HS-5 (cell line): ENCODE data around the gene EEFSEC.

ENCODE experiments used
- DNase-seq: peaks from one replicate; pipeline ENCODE4 v3.0.0-alpha.2; 2012; ENCODE audit warnings: low read depth

EEFSEC gene

DNA sequence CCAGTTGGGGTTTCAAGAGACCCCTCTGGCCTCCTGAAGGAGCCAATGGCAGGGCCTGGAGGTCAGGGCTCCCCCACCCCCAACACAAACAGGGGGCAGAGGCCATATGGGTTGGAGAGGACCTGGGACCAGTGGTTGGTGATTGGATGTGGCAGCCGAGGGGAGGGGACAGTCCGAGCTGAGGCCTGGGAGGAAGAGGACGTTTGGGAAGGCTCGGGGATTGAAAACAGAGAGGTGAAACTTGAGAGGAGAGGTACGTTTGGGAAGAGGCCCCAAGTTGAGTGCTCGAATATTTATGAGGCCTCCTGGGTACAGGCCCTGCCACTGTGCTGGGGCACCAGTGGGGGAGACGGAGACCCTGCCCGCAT lies 259.7 kb downstream of the EEFSEC start:
- no peak for DNase-seq

GRCh38 chr3:128413413-128414205 lies 260.3 kb downstream of the EEFSEC start:
- no peak for DNase-seq

DNA sequence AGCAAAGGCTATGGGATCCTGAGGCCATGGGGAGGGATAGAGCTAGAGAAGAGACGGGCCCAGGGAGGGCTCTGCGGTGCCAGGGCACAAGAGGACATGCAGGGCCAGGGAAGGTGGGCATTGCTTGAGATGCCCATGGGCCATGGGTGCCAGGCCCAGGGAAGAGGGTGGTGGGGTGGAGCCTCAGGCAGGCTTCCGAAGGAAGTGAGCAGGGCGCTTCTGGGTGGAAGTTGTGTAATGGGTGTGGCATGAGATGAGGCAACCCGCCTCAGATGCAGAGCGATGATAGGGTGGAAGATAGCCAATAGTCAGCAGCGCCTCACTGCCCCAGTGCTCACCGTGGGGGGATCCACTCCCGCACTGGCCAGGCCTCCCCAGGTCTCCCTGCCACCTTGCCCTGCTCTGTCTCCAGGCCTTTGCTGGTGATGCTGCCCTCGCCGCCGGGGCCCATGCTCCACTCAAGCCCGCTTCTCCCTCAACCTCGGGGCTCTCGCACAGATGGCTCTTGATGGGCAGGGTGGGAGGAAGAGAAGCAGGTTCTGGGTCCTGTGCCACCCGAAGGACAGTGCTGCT lies 262.0 kb downstream of the EEFSEC start:
- DNase-seq: no peak

DNA sequence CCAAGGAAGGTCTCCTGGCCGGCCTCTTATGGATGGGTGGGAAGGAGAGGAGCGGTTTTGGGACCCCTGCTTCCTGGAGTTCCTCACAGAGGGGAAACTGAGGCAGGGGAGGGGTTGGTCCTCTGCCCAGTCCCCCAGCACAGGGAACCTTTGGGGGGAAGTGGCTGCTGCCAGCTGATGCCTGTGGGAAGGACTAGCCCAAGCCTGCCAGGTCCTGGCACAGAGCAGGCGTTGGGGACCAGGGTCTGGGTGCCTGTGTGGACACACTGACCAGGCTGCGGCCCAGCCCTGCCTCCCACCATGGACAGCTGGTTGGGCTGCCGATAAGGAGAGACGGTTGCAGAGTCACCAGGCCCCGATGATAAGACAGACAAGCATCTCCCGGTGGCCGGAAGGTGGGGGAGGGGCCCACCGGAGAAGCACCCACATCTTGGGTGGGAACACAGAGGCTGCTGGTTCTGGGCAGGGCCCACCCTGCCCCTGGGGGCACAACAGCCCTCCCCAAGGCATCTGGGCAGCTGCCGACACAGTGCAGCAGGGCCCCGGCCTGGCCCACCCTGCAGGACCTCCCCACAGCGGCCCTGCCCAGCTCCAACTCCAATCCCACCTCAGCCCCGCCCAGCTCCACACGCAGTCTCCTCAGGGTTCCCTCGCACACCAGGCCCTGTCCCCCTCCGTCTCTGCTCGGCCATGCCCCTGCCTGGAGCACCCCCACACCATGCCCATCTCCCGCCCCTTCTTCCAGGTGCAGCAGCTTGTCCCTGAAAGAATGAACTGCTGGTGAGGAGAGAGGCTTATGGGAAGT lies 262.7 kb downstream of the EEFSEC start:
- no peak for DNase-seq

DNA sequence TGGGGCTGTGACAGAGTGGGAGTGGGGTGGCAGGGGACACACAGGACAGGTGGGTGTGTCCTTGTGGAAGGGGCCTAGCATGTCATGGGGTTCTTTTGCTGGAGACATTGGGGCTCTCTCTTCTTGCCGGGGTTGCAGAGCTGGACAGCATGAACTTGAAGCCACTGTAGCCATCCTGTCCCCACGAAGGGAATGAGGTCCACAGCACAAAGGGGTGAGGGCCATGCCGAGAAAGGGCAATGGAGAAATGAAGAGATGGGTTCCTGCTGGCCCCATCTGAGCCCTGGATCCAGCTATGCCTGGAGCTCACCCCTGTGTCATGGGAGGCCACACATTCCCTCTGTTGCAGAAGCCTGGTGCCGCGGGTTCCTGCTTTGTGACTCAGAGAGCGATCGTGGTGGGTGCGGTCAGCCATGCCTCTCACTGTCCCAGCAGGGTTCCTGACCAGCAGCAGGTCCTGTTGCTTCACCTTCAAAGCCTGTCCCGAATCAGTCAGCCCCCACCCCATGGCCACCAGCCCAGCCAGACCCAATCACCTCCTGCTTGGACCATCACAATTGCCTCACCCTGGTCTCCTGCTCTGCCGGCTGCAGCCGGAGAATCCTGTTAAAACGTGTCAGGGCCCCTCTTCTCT lies 263.4 kb downstream of the EEFSEC start:
- peak; percentile 71 for DNase-seq

DNA sequence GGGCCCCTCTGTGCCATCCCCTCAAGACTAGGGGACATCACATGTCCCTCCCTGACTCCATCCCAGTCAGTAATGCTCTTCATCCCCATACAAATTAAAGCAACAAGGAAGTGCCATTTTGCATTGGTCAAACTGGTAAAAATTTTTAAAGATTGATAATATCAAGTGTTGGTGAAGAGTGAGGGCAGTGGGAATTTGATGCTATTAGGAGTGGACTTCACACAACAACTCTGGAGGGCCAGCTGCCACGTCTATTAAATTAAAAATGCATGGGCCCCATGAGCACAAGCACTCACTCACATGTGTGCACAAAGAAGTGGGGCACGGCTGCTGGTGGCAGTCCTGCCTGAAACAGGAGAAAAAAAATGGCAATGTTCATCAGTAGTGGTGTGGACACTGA lies 265.6 kb downstream of the EEFSEC start:
- no peak for DNase-seq

- DNase-seq: no peak
These were observed 266.0 kb downstream of the EEFSEC start for GRCh38 chr3:128419311-128419710.

- no peak for DNase-seq
These were observed 267.0 kb downstream of the EEFSEC start for GRCh38 chr3:128420289-128420688.

DNA sequence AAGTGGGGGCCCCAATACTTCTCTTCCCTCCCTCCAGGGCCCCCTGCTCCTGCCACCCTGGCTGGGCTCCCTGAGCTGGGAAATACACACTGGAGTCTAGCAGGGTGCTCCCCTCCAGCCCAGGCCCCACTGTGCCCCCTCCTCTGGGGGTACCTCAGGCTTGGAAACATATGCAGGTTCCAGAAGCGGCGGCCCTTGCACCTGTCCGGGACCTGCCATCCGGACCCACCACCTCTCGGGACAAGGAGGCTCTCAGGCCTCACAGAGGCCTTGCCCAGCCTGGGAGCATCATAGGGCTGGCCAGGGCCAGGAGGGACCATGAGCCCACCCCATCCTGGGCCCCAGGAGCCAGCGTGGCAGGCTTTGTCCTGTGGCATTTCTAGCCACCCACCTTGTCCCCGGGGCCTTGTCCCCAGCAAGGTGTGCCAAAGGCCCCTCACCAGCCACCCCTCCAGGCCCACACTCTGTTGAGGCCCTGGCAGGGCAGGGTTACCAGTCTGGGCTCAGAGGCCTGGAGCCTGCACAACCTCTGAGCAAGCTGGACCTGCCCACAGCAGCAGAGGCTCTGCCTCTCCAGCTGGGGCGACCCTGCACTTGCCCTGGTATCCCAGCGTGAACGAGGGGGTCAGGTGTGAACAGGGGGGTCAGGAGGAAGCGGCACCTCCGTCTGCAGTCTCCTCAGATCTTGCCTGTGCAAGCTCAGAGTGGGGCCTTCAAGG lies 267.6 kb downstream of the EEFSEC start:
- DNase-seq: no peak

DNA sequence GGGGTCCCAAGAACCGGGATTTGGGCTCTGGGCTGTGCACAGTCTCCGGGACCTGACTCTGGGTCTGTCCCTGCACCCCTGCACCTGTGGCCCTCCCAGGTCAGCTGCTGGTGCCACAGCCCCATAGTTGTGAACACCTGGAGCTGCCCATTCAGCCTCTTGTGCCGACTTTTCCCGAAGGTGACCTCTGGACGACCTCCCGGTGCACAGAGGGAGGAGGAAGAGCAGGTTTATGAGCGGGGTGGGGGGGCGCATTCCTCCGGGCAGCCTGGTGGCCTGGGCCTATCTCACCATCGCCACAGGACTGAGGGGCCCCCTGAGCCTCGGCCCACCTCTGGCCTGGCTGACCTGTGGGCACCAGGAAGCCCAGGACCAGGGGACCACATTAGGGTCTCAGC lies 268.2 kb downstream of the EEFSEC start:
- no peak for DNase-seq

DNA sequence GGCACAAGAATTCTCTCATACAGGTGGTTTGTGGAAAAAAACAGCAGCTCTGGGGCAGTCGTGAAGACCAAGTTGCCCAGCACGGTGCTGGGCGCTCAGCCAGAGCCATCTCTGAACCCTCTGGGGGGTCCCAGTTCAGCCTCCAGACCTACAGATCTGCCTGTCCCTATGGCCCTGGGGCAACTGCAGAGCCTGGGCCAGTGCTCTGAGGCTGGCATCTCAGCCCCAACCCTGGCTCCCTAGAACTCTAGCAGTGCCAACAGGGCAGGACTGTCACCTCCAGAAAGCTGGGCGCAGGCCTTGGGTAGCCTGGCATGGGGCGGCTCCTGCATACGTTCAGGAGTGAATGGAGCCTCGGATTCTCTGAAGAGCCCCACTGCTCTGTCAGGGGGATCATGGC lies 268.7 kb downstream of the EEFSEC start:
- DNase-seq: no peak

- no peak for DNase-seq
These were observed 269.7 kb downstream of the EEFSEC start for GRCh38 chr3:128422762-128423524.

DNA sequence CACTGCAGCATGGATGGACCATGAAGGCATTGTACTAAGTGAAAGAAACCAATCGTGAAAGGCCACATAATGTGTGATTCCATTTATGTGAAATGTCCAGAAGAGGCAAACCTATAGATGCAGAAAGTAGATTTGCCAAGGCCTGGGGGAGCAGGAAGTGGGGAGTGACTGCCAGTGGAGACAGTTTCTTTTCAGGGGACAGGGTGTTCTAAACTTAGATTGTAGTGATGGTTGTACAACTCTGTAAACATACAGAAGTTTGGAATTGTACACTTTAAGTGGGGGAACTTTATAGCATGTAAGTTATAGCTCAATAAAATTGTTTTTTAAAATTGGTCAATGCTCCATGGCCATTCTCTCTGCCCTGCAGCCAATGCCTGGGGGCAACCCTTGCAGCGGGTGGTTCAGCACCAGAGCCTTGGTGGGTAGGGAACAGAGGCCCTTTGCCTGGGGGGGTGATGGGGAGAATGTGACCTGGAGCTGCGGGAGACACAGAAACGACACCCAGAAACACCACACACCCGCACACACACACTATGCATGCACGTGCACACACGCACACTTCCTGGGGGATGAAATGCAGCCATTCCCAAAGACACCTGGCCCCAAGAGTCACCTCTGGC lies 270.4 kb downstream of the EEFSEC start:
- DNase-seq: no peak

GRCh38 chr3:128424508-128425069 lies 271.3 kb downstream of the EEFSEC start:
- DNase-seq: no peak

DNA sequence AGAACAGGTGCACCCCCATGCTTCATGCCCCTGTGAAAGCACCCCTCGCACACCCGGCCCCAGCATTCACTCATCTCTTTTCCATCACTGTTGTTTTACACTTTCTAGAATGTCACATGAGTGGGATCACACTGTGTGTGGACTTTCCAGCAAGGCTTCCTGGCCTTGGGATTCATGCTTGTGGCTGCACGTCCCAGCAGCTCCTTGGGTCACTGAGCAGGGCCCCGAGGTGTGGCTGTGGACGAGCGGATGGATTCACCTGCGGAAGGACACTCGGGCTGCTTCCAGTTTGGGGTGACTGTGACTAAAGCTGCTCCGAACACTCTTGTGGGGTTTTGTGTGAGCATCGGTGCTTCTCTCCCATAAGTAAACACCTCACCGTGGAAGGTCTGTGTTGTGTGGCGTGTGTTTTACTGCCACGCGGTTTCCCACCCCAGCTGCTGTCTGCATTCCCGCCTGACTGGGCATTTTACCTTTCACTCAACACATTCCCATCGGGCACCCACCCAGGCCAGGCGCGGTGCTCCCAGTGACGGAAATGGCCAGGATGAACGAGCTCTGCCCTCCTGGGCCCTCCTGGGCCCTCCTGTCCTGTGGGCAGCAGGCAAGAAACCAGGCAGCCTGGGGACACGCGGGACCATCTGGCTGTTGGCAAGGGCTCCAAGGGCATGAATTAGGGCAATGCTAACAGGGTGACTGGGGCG lies 272.0 kb downstream of the EEFSEC start:
- DNase-seq: no peak

DNA sequence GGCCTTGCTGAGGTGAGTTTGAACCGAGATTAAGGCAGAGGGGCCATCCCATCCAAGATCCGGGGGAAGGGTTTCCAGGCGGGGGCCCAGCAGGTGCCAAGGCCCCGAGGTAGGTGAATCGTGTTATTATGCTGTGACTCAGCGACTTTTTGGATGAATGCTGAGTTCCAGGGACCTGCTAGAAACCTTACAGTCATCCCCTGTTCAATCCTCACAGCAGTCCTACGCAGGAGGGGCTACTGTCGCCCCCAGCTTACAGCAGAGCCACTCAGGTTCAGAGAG lies 272.5 kb downstream of the EEFSEC start:
- DNase-seq: no peak

DNA sequence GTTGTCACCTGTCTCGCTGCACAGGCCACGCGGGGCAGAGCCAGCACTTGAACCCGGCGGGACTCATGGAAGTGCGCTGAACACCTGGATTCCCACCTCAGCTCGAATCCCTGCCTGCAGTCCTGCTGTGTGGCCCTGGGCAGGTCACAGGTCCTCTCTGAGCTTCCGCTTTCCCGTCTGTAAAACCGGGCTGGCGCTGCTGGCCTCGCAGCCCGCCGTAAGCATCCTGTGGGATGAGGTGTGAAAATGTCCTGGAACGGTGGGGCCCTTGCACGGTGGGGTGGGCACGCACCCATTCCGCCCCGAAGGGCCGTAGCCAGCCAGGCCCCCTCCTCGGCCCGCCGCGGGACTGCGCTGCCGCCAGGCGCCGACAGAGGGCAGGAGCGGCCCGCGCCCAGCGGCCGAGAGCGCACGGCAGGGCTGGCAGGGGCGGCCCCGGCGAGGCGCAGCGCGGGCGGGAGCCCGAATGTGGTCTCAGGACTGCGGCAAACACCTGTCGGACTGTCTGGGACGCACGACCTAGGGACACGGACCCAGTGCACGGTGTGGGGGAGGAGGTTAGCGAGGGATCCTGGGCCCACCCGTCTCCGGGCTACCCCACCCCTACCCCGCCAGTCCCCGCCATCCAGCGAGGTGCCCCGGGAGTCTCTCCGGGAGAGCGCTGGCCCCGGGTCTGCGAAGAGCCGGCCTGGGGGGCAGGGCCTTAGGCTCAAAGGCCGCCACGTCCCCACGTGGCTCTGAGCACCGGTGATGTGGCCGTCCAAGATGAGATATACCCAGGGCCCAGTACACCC lies 273.0 kb downstream of the EEFSEC start:
- DNase-seq: no peak

DNA sequence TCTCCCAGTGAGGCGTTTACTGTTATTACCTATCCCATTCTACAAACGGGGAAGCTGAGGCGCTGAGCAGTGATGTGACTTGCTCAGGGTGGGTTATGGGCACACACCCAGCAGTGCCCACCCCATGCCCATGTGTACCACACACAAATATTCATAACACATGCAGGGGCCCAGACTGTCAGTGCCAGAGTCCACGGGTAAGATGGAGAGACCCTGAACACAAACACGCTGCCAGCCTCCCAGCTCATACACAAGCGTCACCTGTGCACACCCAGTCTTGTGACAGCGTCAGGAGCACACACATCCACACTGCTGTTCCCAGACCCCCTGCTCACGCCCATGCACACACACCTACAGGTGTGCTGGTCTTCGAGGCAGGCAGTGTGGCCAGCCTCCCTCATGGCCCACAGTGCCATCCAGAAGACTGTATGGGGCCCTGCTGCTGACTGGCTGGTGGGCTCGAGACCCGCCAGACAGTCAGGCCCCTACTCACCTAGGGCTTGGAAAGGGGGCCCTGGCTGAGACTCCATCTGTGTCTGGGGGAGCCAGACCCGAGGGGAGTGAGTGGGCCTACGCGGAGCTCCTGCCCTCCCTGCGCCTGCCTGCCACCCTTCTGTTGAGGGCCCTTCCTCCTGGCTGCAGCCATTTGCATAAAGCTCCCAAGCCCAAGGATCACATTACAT lies 274.0 kb downstream of the EEFSEC start:
- DNase-seq: no peak
